Bronchial epithelial cell (primary cell): Measurements from ENCODE around the gene EXOSC5. TPM values are rescaled to one million over a fixed set of nuclear protein-coding genes. Genes with fewer than 3 reads are reported as not detected.

ENCODE experiments used
- DNase-seq: peaks from one replicate; pipeline ENCODE4 v3.0.0-alpha.2; 2010; ENCODE audit warnings: low read depth
- FAIRE-seq: peaks from 2 replicates; lab custom pipeline; 2011; peaks lifted over from hg19 to GRCh38; lab: Jason Lieb, UNC
- H3K27me3 ChIP-seq: 2 replicates; pipeline ENCODE4 v1.5.1; 2011; ENCODE audit warnings: low read length; ENCODE audit not compliant: control insufficient read depth, insufficient read depth
- H3K36me3 ChIP-seq: 2 replicates; pipeline ENCODE4 v1.5.1; 2011; ENCODE audit warnings: low read length; ENCODE audit not compliant: control insufficient read depth, insufficient read depth
- H3K4me3 ChIP-seq: 2 replicates; pipeline ENCODE4 v1.5.1; 2011; ENCODE audit warnings: mild to moderate bottlenecking, low read depth, low read length, control low read depth
- total RNA-seq: library from RNA; depleted of rRNA; stranded (reverse); fragments of >200 nt; gene quantifications from 2 replicates; pipeline ENCODE4 v1.2.1, GENCODE V29; 2014
- TF ChIP-seq, protein P1 (sequence below): IDR thresholded peaks from 2 replicates; pipeline ENCODE4 v1.5.1; 2011; ENCODE audit warnings: mild to moderate bottlenecking, moderate library complexity, low read length, control low read depth, inconsistent platforms; ENCODE audit not compliant: insufficient read depth, severe bottlenecking

The EXOSC5 gene
- total RNA-seq, 1 donor from 2014 or later: 58.4 TPM

- Histone ChIP-seq H3K27me3 (no peaks in the 10 kb centered on the region), H3K4me3 (no peak overlapping the region), H3K36me3 (peaks cover 30% of the 10 kb centered on the region)
- TF ChIP-seq, protein P1, sequence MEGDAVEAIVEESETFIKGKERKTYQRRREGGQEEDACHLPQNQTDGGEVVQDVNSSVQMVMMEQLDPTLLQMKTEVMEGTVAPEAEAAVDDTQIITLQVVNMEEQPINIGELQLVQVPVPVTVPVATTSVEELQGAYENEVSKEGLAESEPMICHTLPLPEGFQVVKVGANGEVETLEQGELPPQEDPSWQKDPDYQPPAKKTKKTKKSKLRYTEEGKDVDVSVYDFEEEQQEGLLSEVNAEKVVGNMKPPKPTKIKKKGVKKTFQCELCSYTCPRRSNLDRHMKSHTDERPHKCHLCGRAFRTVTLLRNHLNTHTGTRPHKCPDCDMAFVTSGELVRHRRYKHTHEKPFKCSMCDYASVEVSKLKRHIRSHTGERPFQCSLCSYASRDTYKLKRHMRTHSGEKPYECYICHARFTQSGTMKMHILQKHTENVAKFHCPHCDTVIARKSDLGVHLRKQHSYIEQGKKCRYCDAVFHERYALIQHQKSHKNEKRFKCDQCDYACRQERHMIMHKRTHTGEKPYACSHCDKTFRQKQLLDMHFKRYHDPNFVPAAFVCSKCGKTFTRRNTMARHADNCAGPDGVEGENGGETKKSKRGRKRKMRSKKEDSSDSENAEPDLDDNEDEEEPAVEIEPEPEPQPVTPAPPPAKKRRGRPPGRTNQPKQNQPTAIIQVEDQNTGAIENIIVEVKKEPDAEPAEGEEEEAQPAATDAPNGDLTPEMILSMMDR: no peak
- no peak for DNase-seq
- no peak for FAIRE-seq
These were observed 25.3 kb upstream of the EXOSC5 start for GRCh38 chr19:41422456-41422855.

GRCh38 chr19:41421973-41422372 lies 24.8 kb upstream of the EXOSC5 start:
- Histone ChIP-seq H3K36me3 (peaks cover 31% of the 10 kb centered on the region), H3K27me3 (no peaks in the 10 kb centered on the region), H3K4me3 (no peak overlapping the region)
- TF ChIP-seq, protein P1: no peak
- no peak for DNase-seq
- FAIRE-seq: no peak

GRCh38 chr19:41421314-41421713 lies 24.2 kb upstream of the EXOSC5 start:
- H3K4me3 ChIP-seq: no peak overlapping the region
- TF ChIP-seq, protein P1: no peak
- H3K36me3 ChIP-seq: peaks cover 34% of the 10 kb centered on the region
- no peak for DNase-seq
- no peaks in the 10 kb centered on the region for H3K27me3 ChIP-seq
- no peak for FAIRE-seq

DNA sequence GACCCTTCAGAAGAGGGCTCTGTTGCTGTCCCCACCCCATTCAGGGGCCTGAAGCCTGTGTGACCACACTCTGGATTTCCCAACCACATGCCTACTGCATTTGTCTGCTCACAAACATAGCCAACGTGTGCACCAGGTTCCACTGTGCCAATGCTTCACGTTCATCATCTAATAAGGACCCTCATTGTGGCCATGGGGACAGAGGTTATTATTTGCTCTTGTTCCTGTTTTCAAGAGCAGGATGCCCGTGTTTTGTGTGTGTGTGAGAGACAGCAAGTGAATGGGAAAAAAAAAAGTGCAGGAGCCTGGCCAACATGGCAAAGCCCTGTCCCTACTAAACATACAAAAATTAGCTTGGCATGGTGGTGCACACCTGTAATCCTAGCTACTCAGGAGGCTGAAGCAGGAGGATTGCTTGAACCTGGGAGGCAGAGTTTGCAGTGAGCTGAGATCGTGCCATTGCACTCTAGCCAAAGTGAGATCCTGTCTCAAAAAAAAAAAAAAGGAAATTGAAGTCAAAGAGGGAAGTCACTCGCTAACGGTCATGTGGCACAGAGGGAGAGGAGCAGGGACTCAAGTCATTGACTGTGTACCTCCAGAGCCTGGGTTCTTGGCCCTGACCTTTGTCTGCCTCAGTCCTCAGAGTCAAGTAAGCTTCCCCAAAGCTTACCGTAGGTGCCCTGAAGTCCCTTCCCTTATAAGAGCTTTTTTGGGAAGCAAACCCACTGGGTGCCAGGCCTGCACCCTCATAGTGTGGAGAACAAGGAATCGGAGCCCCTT lies 23.1 kb upstream of the EXOSC5 start:
- TF ChIP-seq, protein P1: no peak
- FAIRE-seq (no peak), DNase-seq (no peak)
- Histone ChIP-seq H3K36me3 (peaks cover 28% of the 10 kb centered on the region), H3K4me3 (no peak overlapping the region), H3K27me3 (no peaks in the 10 kb centered on the region)

DNA sequence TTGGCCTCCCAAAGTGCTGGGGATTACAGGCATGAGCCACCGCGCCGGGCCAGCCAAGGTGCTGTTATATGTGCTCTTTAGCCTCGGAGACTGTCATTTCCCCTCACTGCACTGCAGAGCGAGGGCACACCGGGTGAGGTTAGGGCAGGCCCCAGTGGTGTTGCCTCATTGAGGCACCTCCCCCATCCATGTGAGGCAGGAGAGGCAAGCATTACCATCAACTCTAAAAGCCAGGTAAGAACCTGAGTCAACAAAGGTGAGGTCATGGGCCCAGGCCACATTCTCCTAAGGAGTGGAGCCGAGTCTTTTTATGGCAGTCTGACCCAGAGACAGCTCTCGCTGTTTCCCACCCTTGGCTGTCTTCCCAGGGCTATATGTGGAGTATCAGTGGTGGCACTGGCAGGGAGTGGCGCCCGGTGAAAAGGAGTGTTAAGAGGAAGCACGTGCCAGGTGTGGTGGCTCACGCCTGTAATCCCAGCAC lies 19.1 kb upstream of the EXOSC5 start:
- TF ChIP-seq, protein P1: no peak
- FAIRE-seq (no peak), DNase-seq (peak; percentile 71)
- Histone ChIP-seq H3K27me3 (no peaks in the 10 kb centered on the region), H3K36me3 (peaks cover 30% of the 10 kb centered on the region), H3K4me3 (no peak overlapping the region)

GRCh38 chr19:41415154-41415571 lies 18.0 kb upstream of the EXOSC5 start:
- Histone ChIP-seq H3K4me3 (no peak overlapping the region), H3K36me3 (peaks cover 29% of the 10 kb centered on the region), H3K27me3 (no peaks in the 10 kb centered on the region)
- TF ChIP-seq, protein P1: no peak
- DNase-seq (no peak), FAIRE-seq (peak; percentile 72)
